ENCODE measurements around the gene CPSF4L.

Gene CPSF4L

DNA sequence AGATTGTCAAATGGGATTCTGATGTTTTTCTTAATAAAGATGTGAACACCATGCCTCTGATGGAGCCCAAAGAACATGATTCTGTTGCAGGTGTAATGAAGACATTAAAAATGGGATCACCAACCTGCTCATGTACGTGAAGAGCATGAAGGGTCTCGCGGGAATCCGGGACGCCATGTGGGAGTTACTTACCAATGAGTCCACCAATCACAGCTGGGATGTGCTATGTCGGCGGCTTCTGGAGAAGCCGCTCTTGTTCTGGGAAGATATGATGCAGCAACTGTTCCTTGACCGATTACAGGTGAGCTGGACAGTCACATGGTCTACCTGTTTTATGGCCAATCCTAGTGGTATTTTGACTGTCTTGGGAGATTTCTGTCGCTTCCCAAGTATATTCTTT, 61.2 kb downstream of the CPSF4L start:
- in situ Hi-C loops (cut with HindIII; ENCODE audit: low sequenced_read_pairs), result no loop called here
- TF ChIP-seq, protein P1, sequence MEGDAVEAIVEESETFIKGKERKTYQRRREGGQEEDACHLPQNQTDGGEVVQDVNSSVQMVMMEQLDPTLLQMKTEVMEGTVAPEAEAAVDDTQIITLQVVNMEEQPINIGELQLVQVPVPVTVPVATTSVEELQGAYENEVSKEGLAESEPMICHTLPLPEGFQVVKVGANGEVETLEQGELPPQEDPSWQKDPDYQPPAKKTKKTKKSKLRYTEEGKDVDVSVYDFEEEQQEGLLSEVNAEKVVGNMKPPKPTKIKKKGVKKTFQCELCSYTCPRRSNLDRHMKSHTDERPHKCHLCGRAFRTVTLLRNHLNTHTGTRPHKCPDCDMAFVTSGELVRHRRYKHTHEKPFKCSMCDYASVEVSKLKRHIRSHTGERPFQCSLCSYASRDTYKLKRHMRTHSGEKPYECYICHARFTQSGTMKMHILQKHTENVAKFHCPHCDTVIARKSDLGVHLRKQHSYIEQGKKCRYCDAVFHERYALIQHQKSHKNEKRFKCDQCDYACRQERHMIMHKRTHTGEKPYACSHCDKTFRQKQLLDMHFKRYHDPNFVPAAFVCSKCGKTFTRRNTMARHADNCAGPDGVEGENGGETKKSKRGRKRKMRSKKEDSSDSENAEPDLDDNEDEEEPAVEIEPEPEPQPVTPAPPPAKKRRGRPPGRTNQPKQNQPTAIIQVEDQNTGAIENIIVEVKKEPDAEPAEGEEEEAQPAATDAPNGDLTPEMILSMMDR (IDR thresholded peaks at IDR 0.05; ENCODE audit: low read depth, low read length, missing control alignments), result no peak
- no peak overlapping the region for H3K4me3 ChIP-seq (ENCODE audit: low read depth, low read length)
- DNase-seq (ENCODE audit: low read depth), result no peak

DNA sequence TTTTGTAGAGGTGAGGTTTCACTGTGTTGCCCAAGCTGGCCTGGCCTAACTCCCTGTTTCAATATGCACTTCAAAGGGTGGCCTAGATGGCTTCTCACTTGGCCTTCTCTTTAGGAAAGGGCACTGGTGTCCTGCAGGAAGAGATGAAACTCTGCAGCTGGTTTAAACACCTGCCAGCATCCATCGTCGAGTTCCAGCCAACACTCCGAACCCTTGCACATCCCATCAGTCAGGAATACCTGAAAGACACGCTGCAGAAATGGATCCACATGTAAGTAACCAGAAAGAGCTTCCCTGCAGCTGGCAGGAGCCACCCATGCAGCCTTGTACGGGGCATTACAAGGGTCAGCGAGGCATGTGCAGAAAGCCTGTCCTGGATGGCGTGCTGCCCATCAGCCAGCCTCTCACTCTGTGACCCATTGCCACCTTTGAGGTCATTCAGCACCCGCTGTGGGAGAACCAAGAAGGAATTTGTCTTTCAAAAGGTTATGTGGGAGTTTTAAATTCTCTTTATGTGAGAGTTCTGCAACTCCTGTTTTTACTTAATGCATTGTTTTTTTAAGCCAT, 61.8 kb downstream of the CPSF4L start:
- TF ChIP-seq, protein P1 (IDR thresholded peaks at IDR 0.05; ENCODE audit: low read depth, low read length, missing control alignments), result no peak
- no peak overlapping the region for H3K4me3 ChIP-seq (ENCODE audit: low read depth, low read length)
- in situ Hi-C loops (cut with HindIII; ENCODE audit: low sequenced_read_pairs), result no loop called here
- no peak for DNase-seq (ENCODE audit: low read depth)

DNA sequence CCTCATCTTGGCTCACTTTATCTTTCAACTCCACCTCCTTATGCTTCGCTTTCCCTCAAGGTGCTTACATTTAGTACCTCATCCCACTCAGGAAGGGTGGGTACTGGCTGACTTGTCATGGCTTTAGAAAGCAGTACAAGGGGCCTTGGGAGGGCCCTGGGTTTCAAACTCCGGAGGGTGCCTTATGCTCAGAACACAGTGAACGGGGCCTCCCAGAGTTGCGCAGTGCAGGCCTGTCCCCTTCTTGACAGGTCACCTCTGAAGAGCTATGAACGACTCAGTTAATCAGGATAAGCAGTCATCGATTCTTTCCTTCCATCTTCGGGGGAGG, 62.8 kb downstream of the CPSF4L start:
- TF ChIP-seq, protein P1 (IDR thresholded peaks at IDR 0.05; ENCODE audit: low read depth, low read length, missing control alignments), result no peak
- DNase-seq (ENCODE audit: low read depth), result no peak
- no peak overlapping the region for H3K4me3 ChIP-seq (ENCODE audit: low read depth, low read length)
- in situ Hi-C loops (cut with HindIII; ENCODE audit: low sequenced_read_pairs), result no loop called here

All from astrocyte of the cerebellum (primary cell).